ENCODE results near the gene TMEM8B. TPM values are rescaled to one million over a fixed set of nuclear protein-coding genes. Genes with fewer than 3 reads are reported as not detected.
A peak's percentile ranks its signal among the peaks of the same experiment; 100 is the strongest.

The TMEM8B gene
- total and polyA plus RNA-seq, 2 donors = 1.5 to 11.9 TPM

- Histone ChIP-seq H3K27me3 (ENCODE audit: control insufficient read depth in 2 of 2, insufficient read depth in 1 of 2, low read length in 1 of 2) (no peaks in the 10 kb centered on the region), H3K4me1 (ENCODE audit: control insufficient read depth in 2 of 2, insufficient read depth in 2 of 2, low read length in 2 of 2) (peaks cover 4 to 7% of the 10 kb centered on the region in 2 donors), H3K27ac (ENCODE audit: low read depth in 1 of 2, low read length in 1 of 2) (no peak overlapping the region), H3K9me3 (ENCODE audit: control insufficient read depth in 2 of 2, insufficient read depth in 1 of 2, low read length in 1 of 2) (no peaks in the 10 kb centered on the region), H3K4me3 (ENCODE audit: low read length in 2 of 2) (no peak overlapping the region), H3K36me3 (ENCODE audit: control insufficient read depth in 2 of 2, insufficient read depth in 2 of 2, low read length in 1 of 2) (peaks cover 13 to 29% of the 10 kb centered on the region in 2 donors)
- 98% methylated on average over 8 of the region's 8 CpGs for WGBS
- no peak for DNase-seq (ENCODE audit: low read depth in 6 of 9, low spot score in 9 of 9)
Measured at GRCh38 chr9:35806101-35806500, 22.9 kb upstream of the TMEM8B start.

- WGBS = 98% methylated on average over 9 of the region's 9 CpGs
- Histone ChIP-seq H3K36me3 (ENCODE audit: control insufficient read depth in 2 of 2, insufficient read depth in 2 of 2, low read length in 1 of 2) (peaks cover 13 to 24% of the 10 kb centered on the region in 2 donors), H3K4me3 (ENCODE audit: low read length in 2 of 2) (no peak overlapping the region), H3K27me3 (ENCODE audit: control insufficient read depth in 2 of 2, insufficient read depth in 1 of 2, low read length in 1 of 2) (no peaks in the 10 kb centered on the region), H3K9me3 (ENCODE audit: control insufficient read depth in 2 of 2, insufficient read depth in 1 of 2, low read length in 1 of 2) (peaks cover 0 to 3% of the 10 kb centered on the region in 2 donors), H3K4me1 (ENCODE audit: control insufficient read depth in 2 of 2, insufficient read depth in 2 of 2, low read length in 2 of 2) (peaks cover 20 to 30% of the 10 kb centered on the region in 2 donors), H3K27ac (ENCODE audit: low read depth in 1 of 2, low read length in 1 of 2) (no peak overlapping the region)
- no peak for DNase-seq (ENCODE audit: low read depth in 6 of 9, low spot score in 9 of 9)
Measured at GRCh38 chr9:35808433-35808832, 20.6 kb upstream of the TMEM8B start.

- WGBS = 89% methylated on average over 7 of the region's 7 CpGs
- no peak for DNase-seq (ENCODE audit: low read depth in 6 of 9, low spot score in 9 of 9)
- H3K27ac ChIP-seq (ENCODE audit: low read depth in 1 of 2, low read length in 1 of 2) = no peak overlapping the region
- no peaks in the 10 kb centered on the region for H3K27me3 ChIP-seq (ENCODE audit: control insufficient read depth in 2 of 2, insufficient read depth in 1 of 2, low read length in 1 of 2)
- peaks cover 13 to 24% of the 10 kb centered on the region in 2 donors for H3K36me3 ChIP-seq (ENCODE audit: control insufficient read depth in 2 of 2, insufficient read depth in 2 of 2, low read length in 1 of 2)
- peaks cover 0 to 7% of the 10 kb centered on the region in 2 donors for H3K9me3 ChIP-seq (ENCODE audit: control insufficient read depth in 2 of 2, insufficient read depth in 1 of 2, low read length in 1 of 2)
- peaks cover 26 to 38% of the 10 kb centered on the region in 2 donors for H3K4me1 ChIP-seq (ENCODE audit: control insufficient read depth in 2 of 2, insufficient read depth in 2 of 2, low read length in 2 of 2)
- no peak overlapping the region for H3K4me3 ChIP-seq (ENCODE audit: low read length in 2 of 2)
Measured at GRCh38 chr9:35810122-35810521, 18.9 kb upstream of the TMEM8B start.

GRCh38 chr9:35811381-35812024 lies 17.5 kb upstream of the TMEM8B start:
- Histone ChIP-seq H3K9me3 (ENCODE audit: control insufficient read depth in 2 of 2, insufficient read depth in 1 of 2, low read length in 1 of 2) (peaks cover 0 to 7% of the 10 kb centered on the region in 2 donors), H3K27me3 (ENCODE audit: control insufficient read depth in 2 of 2, insufficient read depth in 1 of 2, low read length in 1 of 2) (no peaks in the 10 kb centered on the region), H3K4me1 (ENCODE audit: control insufficient read depth in 2 of 2, insufficient read depth in 2 of 2, low read length in 2 of 2) (peaks cover 26 to 38% of the 10 kb centered on the region in 2 donors), H3K27ac (ENCODE audit: low read depth in 1 of 2, low read length in 1 of 2) (peak overlapping the region; percentile 92 to 94), H3K4me3 (ENCODE audit: low read length in 2 of 2) (peak overlapping the region; percentile 44 to 51), H3K36me3 (ENCODE audit: control insufficient read depth in 2 of 2, insufficient read depth in 2 of 2, low read length in 1 of 2) (peaks cover 6 to 13% of the 10 kb centered on the region in 2 donors)
- DNase-seq (ENCODE audit: low read depth in 6 of 9, low spot score in 9 of 9) = no peak
- 11% methylated on average over 12 of the region's 12 CpGs for WGBS

- Histone ChIP-seq H3K27me3 (ENCODE audit: control insufficient read depth in 2 of 2, insufficient read depth in 1 of 2, low read length in 1 of 2) (no peaks in the 10 kb centered on the region), H3K9me3 (ENCODE audit: control insufficient read depth in 2 of 2, insufficient read depth in 1 of 2, low read length in 1 of 2) (peaks cover 0 to 7% of the 10 kb centered on the region in 2 donors), H3K36me3 (ENCODE audit: control insufficient read depth in 2 of 2, insufficient read depth in 2 of 2, low read length in 1 of 2) (peaks cover 5 to 10% of the 10 kb centered on the region in 2 donors), H3K27ac (ENCODE audit: low read depth in 1 of 2, low read length in 1 of 2) (peak within 1 kb of the TSS; percentile 92 to 94), H3K4me3 (ENCODE audit: low read length in 2 of 2) (peak within 1 kb of the TSS; percentile 44 to 51), H3K4me1 (ENCODE audit: control insufficient read depth in 2 of 2, insufficient read depth in 2 of 2, low read length in 2 of 2) (peaks cover 26 to 38% of the 10 kb centered on the region in 2 donors)
- under 1% methylated on average over 28 of the region's 28 CpGs for WGBS
- peak; percentile 92 to 99 (median 97) for DNase-seq (ENCODE audit: low read depth in 6 of 9, low spot score in 9 of 9)
Measured at GRCh38 chr9:35812025-35812602, 16.9 kb upstream of the TMEM8B start, which contains the start of gene SPAG8. TSS of gene SPAG8 (minus strand) at chr9:35812262. CDS start at chr9:35812147, 115 bp downstream.

- Histone ChIP-seq H3K36me3 (ENCODE audit: control insufficient read depth in 2 of 2, insufficient read depth in 2 of 2, low read length in 1 of 2) (peaks cover 0 to 3% of the 10 kb centered on the region in 2 donors), H3K9me3 (ENCODE audit: control insufficient read depth in 2 of 2, insufficient read depth in 1 of 2, low read length in 1 of 2) (peaks cover 0 to 7% of the 10 kb centered on the region in 2 donors), H3K4me3 (ENCODE audit: low read length in 2 of 2) (no peak overlapping the region), H3K4me1 (ENCODE audit: control insufficient read depth in 2 of 2, insufficient read depth in 2 of 2, low read length in 2 of 2) (peaks cover 26 to 38% of the 10 kb centered on the region in 2 donors), H3K27ac (ENCODE audit: low read depth in 1 of 2, low read length in 1 of 2) (no peak overlapping the region), H3K27me3 (ENCODE audit: control insufficient read depth in 2 of 2, insufficient read depth in 1 of 2, low read length in 1 of 2) (no peaks in the 10 kb centered on the region)
- DNase-seq (ENCODE audit: low read depth in 6 of 9, low spot score in 9 of 9) = no peak
- 95% methylated on average over 10 of the region's 10 CpGs for WGBS
Measured at GRCh38 chr9:35813434-35814105, 15.5 kb upstream of the TMEM8B start.

GRCh38 chr9:35814106-35814840 lies 14.8 kb upstream of the TMEM8B start:
- Histone ChIP-seq H3K4me3 (ENCODE audit: low read length in 2 of 2) (peak overlapping the region; percentile 82 to 84), H3K9me3 (ENCODE audit: control insufficient read depth in 2 of 2, insufficient read depth in 1 of 2, low read length in 1 of 2) (peaks cover 0 to 7% of the 10 kb centered on the region in 2 donors), H3K4me1 (ENCODE audit: control insufficient read depth in 2 of 2, insufficient read depth in 2 of 2, low read length in 2 of 2) (peaks cover 26 to 38% of the 10 kb centered on the region in 2 donors), H3K36me3 (ENCODE audit: control insufficient read depth in 2 of 2, insufficient read depth in 2 of 2, low read length in 1 of 2) (peaks cover 0 to 3% of the 10 kb centered on the region in 2 donors), H3K27me3 (ENCODE audit: control insufficient read depth in 2 of 2, insufficient read depth in 1 of 2, low read length in 1 of 2) (no peaks in the 10 kb centered on the region), H3K27ac (ENCODE audit: low read depth in 1 of 2, low read length in 1 of 2) (peak overlapping the region; percentile 90 to 92)
- WGBS = 13% methylated on average over 29 of the region's 29 CpGs
- peak in 3 of 9 donors; percentile 45 to 63 (median 45) for DNase-seq (ENCODE audit: low read depth in 6 of 9, low spot score in 9 of 9)

GRCh38 chr9:35814841-35815543 lies 14.0 kb upstream of the TMEM8B start, which contains the start of gene HINT2:
TSS of gene HINT2 (minus strand) at chr9:35815042. CDS start at chr9:35814979, 63 bp downstream.
- Histone ChIP-seq H3K27ac (ENCODE audit: low read depth in 1 of 2, low read length in 1 of 2) (peak within 1 kb of the TSS; percentile 90 to 92), H3K4me1 (ENCODE audit: control insufficient read depth in 2 of 2, insufficient read depth in 2 of 2, low read length in 2 of 2) (peaks cover 26 to 38% of the 10 kb centered on the region in 2 donors), H3K9me3 (ENCODE audit: control insufficient read depth in 2 of 2, insufficient read depth in 1 of 2, low read length in 1 of 2) (peaks cover 0 to 7% of the 10 kb centered on the region in 2 donors), H3K27me3 (ENCODE audit: control insufficient read depth in 2 of 2, insufficient read depth in 1 of 2, low read length in 1 of 2) (no peaks in the 10 kb centered on the region), H3K4me3 (ENCODE audit: low read length in 2 of 2) (peak within 1 kb of the TSS; percentile 82 to 84), H3K36me3 (ENCODE audit: control insufficient read depth in 2 of 2, insufficient read depth in 2 of 2, low read length in 1 of 2) (peaks cover 0 to under 1% of the 10 kb centered on the region in 2 donors)
- peak; percentile 97 to 99 (median 98) for DNase-seq (ENCODE audit: low read depth in 6 of 9, low spot score in 9 of 9)
- WGBS = under 1% methylated on average over 52 of the region's 52 CpGs
